GM21825 (cell line): ENCODE results near the gene ALDH8A1.

ENCODE experiments used
- ATAC-seq: cut with Tn5 transposase; IDR thresholded peaks from one replicate; pipeline ENCODE4 v1.9.1; 2021; ENCODE audit warnings: mild to moderate bottlenecking, moderate library complexity; ENCODE audit not compliant: unreplicated experiment

Gene ALDH8A1

DNA sequence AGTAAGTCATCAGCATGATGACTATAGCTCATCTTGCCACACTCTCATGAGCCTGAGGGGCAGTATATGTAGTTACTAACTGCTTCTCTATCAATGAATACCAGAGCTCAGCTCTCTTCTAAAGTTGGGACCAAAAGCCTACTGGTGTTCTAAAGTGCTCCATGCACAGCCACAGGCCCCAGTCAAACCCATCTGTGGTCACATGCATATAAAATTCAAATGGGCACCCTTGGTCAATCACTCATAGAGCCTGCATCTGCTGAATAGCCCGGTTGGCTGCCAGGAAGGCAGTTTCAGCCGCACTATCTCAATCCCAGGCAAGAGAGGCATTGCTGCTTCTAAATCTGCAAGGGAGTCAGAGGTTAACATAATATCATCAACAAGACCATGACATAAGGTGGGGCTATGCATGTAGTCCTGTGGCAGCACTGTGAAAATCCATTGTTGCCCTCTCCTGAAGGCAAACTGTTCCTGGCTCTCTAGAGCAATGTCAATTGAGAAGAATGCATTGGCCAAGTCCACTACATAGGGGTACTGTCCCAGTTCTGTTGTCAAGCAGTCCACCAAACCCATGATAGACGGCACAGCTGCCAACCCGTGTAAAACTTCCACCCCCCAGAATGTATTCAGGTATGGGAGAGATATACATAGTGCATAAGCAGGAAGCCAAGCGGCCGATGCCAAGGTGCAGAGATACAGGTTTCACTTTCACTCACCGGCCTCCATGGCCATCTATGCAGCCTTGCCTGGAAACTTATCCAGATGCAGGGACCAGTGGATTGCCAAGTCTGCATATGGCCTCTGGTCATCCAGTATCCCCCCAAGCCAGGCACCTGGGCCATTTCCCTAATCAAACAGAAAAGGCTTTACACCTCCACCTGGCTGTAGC lies 76.2 kb downstream of the ALDH8A1 start:
- no peak for ATAC-seq

GRCh38 chr6:134870677-134871498 lies 79.0 kb downstream of the ALDH8A1 start:
- ATAC-seq = peak; percentile 88

GRCh38 chr6:134868812-134869211 lies 81.1 kb downstream of the ALDH8A1 start:
- no peak for ATAC-seq
